Nephron progenitor cell (in vitro differentiated cells): ENCODE data around the gene ACP4.

Experiments
- DNase-seq: peaks from one replicate; pipeline ENCODE4 v3.0.0; 2021
- H3K27ac Mint-ChIP-seq: 2 replicates; pipeline ENCODE4 v1.8.0; 2021; ENCODE audit warnings: mild to moderate bottlenecking, moderate library complexity, mixed read lengths
- H3K27me3 Mint-ChIP-seq: 2 replicates; pipeline ENCODE4 v1.8.0; 2021; ENCODE audit warnings: mild to moderate bottlenecking, low read depth, mixed read lengths; ENCODE audit not compliant: poor library complexity
- H3K36me3 Mint-ChIP-seq: 2 replicates; pipeline ENCODE4 v1.8.0; 2021; ENCODE audit warnings: low read depth, mixed read lengths
- H3K4me1 Mint-ChIP-seq: 2 replicates; pipeline ENCODE4 v1.8.0; 2021; ENCODE audit warnings: mixed read lengths
- H3K4me3 Mint-ChIP-seq: 2 replicates; pipeline ENCODE4 v1.8.0; 2021; ENCODE audit warnings: mild to moderate bottlenecking, moderate library complexity, mixed read lengths
- H3K9me3 Mint-ChIP-seq: 2 replicates; pipeline ENCODE4 v1.8.0; 2021; ENCODE audit warnings: mild to moderate bottlenecking, moderate library complexity, mixed read lengths
- TF ChIP-seq, protein P1 (sequence below): fragments of 200-600 bp; sonication (generic); IDR thresholded peaks from 2 replicates; pipeline ENCODE4 v1.5.0; 2021; ENCODE audit warnings: antibody characterized with exemption

The ACP4 gene

DNA sequence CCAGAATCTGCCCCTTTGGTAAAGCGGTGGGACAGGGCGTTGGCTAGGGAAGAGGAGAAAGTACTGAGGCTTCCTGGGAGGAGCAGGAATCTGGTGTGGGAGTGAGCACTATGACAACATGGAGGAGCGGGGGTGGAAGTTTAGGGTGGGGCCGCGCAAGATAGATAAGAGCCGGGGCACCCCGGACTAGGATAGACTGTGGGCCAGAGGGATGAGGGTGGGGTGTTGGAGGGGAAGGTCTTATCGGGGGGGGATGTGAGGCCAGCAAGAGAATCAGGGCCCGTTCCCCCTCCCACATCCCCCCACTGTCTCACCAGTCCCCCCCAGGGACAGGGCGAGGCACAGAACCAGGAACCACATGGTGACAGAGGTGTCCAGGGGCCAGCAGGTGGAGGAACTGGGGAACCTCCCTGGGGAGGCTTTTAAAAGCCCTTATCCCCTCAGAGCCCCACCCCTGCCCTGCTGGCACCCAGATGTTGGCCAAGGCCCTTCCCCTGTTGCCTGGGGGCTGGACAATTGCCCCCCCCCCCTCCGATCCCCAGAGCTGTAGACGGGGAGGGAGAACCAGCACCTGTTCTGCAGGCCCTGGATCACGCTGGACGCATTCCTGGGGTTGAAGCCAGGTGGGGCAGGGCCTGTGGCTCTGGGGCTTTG is 33.3 kb downstream of the ACP4 start, which contains the start of gene KLK1:
KLK1 (minus strand) TSS at position 399 of the 654 bp plus-strand sequence; CDS start at position 360, 39 bp downstream.
- peaks cover 85% of the 10 kb centered on the region for H3K27me3 Mint-ChIP-seq
- no peak for DNase-seq
- H3K9me3 Mint-ChIP-seq = peaks cover 6% of the 10 kb centered on the region
- no peak within 1 kb of the TSS for H3K4me3 Mint-ChIP-seq
- H3K4me1 Mint-ChIP-seq = peaks cover 25% of the 10 kb centered on the region
- H3K27ac Mint-ChIP-seq = no peak within 1 kb of the TSS
- TF ChIP-seq, protein P1, sequence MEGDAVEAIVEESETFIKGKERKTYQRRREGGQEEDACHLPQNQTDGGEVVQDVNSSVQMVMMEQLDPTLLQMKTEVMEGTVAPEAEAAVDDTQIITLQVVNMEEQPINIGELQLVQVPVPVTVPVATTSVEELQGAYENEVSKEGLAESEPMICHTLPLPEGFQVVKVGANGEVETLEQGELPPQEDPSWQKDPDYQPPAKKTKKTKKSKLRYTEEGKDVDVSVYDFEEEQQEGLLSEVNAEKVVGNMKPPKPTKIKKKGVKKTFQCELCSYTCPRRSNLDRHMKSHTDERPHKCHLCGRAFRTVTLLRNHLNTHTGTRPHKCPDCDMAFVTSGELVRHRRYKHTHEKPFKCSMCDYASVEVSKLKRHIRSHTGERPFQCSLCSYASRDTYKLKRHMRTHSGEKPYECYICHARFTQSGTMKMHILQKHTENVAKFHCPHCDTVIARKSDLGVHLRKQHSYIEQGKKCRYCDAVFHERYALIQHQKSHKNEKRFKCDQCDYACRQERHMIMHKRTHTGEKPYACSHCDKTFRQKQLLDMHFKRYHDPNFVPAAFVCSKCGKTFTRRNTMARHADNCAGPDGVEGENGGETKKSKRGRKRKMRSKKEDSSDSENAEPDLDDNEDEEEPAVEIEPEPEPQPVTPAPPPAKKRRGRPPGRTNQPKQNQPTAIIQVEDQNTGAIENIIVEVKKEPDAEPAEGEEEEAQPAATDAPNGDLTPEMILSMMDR = no peak
- H3K36me3 Mint-ChIP-seq = no peaks in the 10 kb centered on the region

DNA sequence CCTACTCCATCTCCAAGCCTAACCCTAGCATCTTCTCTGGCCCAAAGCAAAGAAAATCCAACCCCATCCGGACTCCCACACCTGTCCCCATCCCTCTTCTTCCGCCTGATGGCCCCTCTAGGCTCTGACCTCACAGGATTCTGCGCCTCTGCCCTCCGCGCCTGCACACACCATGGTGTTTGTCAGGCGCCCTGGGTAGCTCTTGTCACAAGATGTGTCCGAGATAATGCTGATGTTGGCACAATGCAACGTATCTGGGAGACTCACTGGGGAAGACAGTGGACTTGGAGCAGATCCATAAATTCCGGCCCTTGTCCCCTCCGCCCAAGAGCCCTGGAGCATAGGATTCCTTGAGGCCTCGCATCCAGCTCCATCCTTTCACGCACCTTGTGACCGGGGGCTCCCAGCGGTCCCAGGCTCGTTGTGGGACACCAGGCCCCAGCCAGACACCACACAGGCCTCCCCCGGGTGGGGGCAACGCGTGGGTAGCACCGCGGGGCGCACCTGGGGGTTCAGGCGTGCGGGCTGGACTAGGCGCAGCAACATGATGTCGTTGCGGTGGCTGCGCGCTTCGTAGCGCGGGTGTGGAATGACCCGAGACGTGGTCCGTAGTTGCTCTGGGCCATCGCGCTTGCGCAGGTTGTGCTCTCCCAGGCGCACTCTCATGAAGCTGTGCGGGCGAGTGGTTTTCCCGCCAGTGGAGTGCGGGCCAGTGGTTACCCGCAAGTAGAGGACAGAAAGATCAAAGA is 36.5 kb downstream of the ACP4 start:
- TF ChIP-seq, protein P1 = no peak
- H3K27ac Mint-ChIP-seq = no peak overlapping the region
- no peaks in the 10 kb centered on the region for H3K36me3 Mint-ChIP-seq
- no peak for DNase-seq
- H3K4me3 Mint-ChIP-seq = no peak overlapping the region
- H3K9me3 Mint-ChIP-seq = peaks cover 6% of the 10 kb centered on the region
- H3K4me1 Mint-ChIP-seq = no peaks in the 10 kb centered on the region
- peaks cover 71% of the 10 kb centered on the region for H3K27me3 Mint-ChIP-seq

DNA sequence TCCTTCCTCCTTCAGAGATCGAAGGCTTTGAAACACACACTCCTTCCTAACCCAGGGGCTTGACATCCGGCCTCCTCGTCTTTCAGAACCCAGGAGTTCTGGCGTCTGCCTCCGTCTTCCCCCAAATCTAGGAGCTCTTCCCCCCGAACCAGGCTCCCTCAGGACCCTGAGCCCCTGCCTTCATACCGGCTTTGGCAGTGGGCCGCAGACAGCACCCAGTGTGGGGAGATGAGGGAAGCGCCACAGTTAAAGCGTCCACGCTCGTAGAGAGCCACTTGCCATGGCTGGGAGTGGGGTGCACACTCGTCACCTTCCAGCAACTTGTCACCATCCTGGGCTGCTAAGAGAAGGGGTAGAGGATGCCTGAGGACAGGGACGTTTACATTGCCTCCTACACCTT is 37.3 kb downstream of the ACP4 start:
- Mint-ChIP-seq H3K9me3 (peaks cover 6% of the 10 kb centered on the region), H3K4me1 (no peaks in the 10 kb centered on the region), H3K36me3 (no peaks in the 10 kb centered on the region), H3K4me3 (no peak overlapping the region), H3K27ac (no peak overlapping the region), H3K27me3 (peaks cover 71% of the 10 kb centered on the region)
- TF ChIP-seq, protein P1 = no peak
- no peak for DNase-seq

DNA sequence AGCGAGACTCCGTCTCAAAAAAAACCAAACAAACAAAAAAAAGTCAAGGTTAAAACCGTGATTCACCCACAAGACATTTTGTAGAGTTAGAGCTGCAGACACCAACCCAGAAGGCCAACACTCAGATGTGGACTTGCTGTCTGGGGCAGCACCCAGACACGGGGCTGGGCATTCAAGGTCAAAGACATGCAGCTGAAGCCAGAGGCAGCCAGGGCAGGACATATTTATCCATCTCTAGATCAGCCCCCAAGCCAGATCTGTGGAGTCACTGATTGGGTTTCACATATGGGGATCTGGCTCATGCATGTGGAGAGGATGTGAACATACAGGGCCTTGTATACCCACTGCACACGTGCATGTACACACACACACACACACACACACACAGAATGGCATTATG is 39.6 kb downstream of the ACP4 start:
- DNase-seq = no peak
- TF ChIP-seq, protein P1 = no peak
- Mint-ChIP-seq H3K36me3 (no peaks in the 10 kb centered on the region), H3K27ac (no peak overlapping the region), H3K27me3 (peaks cover 69% of the 10 kb centered on the region), H3K4me3 (no peak overlapping the region), H3K4me1 (no peaks in the 10 kb centered on the region), H3K9me3 (peaks cover 4% of the 10 kb centered on the region)

DNA sequence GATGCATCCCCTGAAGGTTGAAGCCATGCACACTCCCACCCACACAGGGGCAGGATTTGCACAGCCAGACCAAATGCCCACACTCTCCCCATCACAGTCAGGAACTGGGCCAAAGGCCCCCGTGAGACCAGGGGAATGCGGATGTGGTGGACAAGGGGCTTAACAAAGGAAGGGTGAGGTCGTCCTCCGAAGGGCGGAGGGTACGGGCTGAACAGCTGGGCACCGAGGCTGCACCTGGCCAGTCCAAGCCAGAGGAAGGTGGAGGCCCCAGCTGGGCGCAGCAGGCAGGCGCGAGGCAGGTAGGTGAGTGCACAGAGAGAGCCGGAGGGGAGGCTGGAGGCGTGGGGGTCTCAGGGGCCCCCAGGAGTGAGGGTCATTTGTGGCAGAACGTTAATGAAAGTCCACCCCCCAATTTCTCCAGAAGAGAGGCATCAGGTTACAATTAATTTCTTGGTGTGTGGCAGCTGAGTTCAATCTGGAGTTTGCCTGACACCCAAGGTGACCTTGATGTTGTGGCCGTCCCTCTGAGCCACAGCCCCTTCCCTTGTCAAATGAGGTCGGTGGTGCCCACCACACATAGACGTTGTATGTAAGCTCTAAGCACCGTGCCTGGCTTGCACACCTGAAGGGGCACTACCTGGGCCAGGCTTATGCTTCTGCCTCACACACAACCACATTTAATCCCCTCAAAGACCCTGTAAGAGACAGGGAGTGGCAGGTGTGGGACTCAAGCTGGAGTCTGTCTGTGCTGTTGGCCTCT is 40.2 kb downstream of the ACP4 start:
- TF ChIP-seq, protein P1 = no peak
- Mint-ChIP-seq H3K4me1 (no peaks in the 10 kb centered on the region), H3K27ac (no peak overlapping the region), H3K36me3 (no peaks in the 10 kb centered on the region), H3K9me3 (peaks cover 4% of the 10 kb centered on the region), H3K4me3 (no peak overlapping the region), H3K27me3 (peaks cover 70% of the 10 kb centered on the region)
- DNase-seq = no peak
